HepG2 (cell line): Measurements from ENCODE around the gene WASF1. TPM values are rescaled to one million over a fixed set of nuclear protein-coding genes. Genes with fewer than 3 reads are reported as not detected.

Source experiments
- ETV6 ChIP-seq: sonication (generic); formaldehyde crosslinking; conservative IDR thresholded peaks from 2 replicates; pipeline ENCODE4 v1.4.0; 2020; ENCODE audit warnings: missing genetic modification reagents
- MED1 ChIP-seq: sonication (generic); formaldehyde crosslinking; IDR thresholded peaks from 2 replicates; pipeline ENCODE4 v1.4.0; 2020; ENCODE audit warnings: missing genetic modification reagents
- MIXL1 ChIP-seq: IDR thresholded peaks from 2 replicates; pipeline ENCODE4 v1.6.1; 2016
- PHB2 ChIP-seq: fragments of 450-650 bp; IDR thresholded peaks from 2 replicates; pipeline ENCODE4 v1.6.1; 2018; ENCODE audit not compliant: partially characterized antibody
- REST ChIP-seq, 2 experiments: IDR thresholded peaks; 2 replicates each; pipeline ENCODE4 v1.6.1; 2011 to 2012; ENCODE audit warnings: low read length in 2 of 2, borderline replicate concordance in 1 of 2, low read depth in 1 of 2, mild to moderate bottlenecking in 1 of 2, moderate library complexity in 1 of 2
- TCF7L2 ChIP-seq: IDR thresholded peaks from 2 replicates; pipeline ENCODE4 v1.6.1; 2011; ENCODE audit warnings: mild to moderate bottlenecking, low read depth, low read length, moderate library complexity
- TFDP2 ChIP-seq: sonication (generic); formaldehyde crosslinking; IDR thresholded peaks from 2 replicates; pipeline ENCODE4 v1.4.0; 2020; ENCODE audit warnings: missing genetic modification reagents
- TMF1 ChIP-seq: sonication (generic); formaldehyde crosslinking; IDR thresholded peaks from 2 replicates; pipeline ENCODE4 v1.8.1; 2022; ENCODE audit warnings: low read depth, missing genetic modification reagents
- ZMAT5 ChIP-seq: sonication (generic); formaldehyde crosslinking; IDR thresholded peaks from 2 replicates; pipeline ENCODE4 v1.5.0; 2020; ENCODE audit warnings: mild to moderate bottlenecking, low read depth, missing genetic modification reagents, borderline replicate concordance
- ZNF230 ChIP-seq: sonication (generic); formaldehyde crosslinking; IDR thresholded peaks from 2 replicates; pipeline ENCODE4 v1.4.0; 2020; ENCODE audit warnings: mild to moderate bottlenecking, missing genetic modification reagents
- polyA plus RNA-seq, 8 experiments: library from polyadenylated mRNA; depleted of rRNA in 3 of 8; stranded (reverse) in 7 of 8; unstranded in 1 of 8; fragments of >200 nt; fragmentation: Illumina TruSeq in 4 of 8; extraction: Trizol in 4 of 8; gene quantifications; 2 replicates each; pipeline versions ENCODE4 v1.2.1 to v1.2.3, GENCODE V29; 2011 to 2016; ENCODE audit warnings: low read depth in 4 of 8, missing spikeins in 1 of 8, mixed read lengths in 1 of 8; ENCODE audit not compliant: insufficient read depth in 1 of 8
- total RNA-seq, 5 experiments: library from RNA; depleted of rRNA; stranded (reverse); fragments of >200 nt; fragmentation: Illumina TruSeq; extraction: Trizol; gene quantifications; 2 replicates each; pipeline ENCODE4 v1.2.3, GENCODE V29; 2016; ENCODE audit warnings: low read depth in 1 of 5
- TF ChIP-seq, protein P1 (sequence below): IDR thresholded peaks from 2 replicates; pipeline ENCODE4 v1.6.1; 2012; ENCODE audit warnings: low read depth, low read length, improper control_type of control experiment
- TF ChIP-seq, protein P2 (sequence below): sonication (generic); formaldehyde crosslinking; IDR thresholded peaks from 2 replicates; pipeline ENCODE4 v1.8.1; 2023; ENCODE audit warnings: mild to moderate bottlenecking, missing genetic modification reagents

WASF1 gene
- total and polyA plus RNA-seq, 2 of the 13 experiments (the other 11 are each of a cell fraction or from before 2014, with no cell fraction given): 8.5 to 17.3 TPM

DNA sequence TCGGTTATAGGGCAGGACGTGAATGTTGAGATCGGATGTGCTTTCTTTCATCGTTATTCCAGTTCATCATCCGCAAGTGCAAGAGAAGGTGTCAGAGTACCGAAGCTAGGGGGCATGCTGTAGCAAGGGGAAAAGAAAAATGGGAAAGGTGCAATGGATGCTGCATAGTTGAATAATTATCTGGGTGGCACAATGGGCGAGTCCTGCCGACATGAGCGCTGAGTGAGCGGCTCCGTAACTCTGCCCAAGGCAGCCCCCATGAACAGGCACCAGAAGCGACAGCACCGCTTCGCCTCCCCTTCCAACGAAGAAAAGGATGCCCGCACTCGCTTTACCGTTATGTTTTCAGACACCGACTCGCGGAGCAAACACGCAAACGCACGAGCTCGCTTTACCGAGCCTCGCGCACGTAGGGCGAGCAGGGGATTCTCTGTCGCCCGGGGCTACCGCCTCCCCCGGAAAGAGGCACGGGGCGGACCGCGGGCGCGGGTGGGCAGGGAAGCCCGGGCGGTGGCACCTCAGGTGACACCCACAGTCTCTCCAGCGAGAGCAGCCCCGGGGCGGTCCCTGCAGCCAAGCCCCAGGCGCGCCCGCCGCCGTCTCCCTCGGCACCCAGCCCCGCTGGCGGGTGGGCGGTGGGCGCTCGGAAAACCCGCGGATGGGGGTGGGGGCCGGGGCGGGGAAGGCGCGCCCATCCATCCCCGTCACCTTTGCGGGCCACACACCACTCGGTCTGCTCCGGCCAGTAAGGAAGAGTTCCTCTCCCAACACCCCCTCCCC, 654 bp downstream of the WASF1 start (continued):
- TF ChIP-seq TMF1 (CRISPR knock-in tag): no peak
- TF ChIP-seq, protein P1, sequence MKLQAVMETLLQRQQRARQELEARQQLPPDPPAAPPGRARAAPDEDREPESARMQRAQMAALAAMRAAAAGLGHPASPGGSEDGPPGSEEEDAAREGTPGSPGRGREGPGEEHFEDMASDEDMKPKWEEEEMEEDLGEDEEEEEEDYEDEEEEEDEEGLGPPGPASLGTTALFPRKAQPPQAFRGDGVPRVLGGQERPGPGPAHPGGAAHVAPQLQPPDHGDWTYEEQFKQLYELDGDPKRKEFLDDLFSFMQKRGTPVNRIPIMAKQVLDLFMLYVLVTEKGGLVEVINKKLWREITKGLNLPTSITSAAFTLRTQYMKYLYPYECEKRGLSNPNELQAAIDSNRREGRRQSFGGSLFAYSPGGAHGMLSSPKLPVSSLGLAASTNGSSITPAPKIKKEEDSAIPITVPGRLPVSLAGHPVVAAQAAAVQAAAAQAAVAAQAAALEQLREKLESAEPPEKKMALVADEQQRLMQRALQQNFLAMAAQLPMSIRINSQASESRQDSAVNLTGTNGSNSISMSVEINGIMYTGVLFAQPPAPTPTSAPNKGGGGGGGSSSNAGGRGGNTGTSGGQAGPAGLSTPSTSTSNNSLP: peak; percentile 36; the same call in 1 of the 2 replicates
- TF ChIP-seq TCF7L2: no peak
- no peak for TF ChIP-seq TFDP2 (CRISPR knock-in tag)
- TF ChIP-seq ZMAT5 (CRISPR knock-in tag): no peak
- no peak for TF ChIP-seq REST (IDR thresholded peaks at IDR 0.05; ENCODE audit: borderline replicate concordance in 1 of 2, low read depth in 1 of 2, low read length in 2 of 2)
- TF ChIP-seq, protein P2, sequence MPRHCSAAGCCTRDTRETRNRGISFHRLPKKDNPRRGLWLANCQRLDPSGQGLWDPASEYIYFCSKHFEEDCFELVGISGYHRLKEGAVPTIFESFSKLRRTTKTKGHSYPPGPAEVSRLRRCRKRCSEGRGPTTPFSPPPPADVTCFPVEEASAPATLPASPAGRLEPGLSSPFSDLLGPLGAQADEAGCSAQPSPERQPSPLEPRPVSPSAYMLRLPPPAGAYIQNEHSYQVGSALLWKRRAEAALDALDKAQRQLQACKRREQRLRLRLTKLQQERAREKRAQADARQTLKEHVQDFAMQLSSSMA (CRISPR knock-in tag): peak; percentile 38; the same call in 1 of the 2 replicates
- TF ChIP-seq MED1 (CRISPR knock-in tag): no peak
- TF ChIP-seq ETV6 (CRISPR knock-in tag): no peak
- TF ChIP-seq ZNF230 (CRISPR knock-in tag): peak; percentile 6
- no peak for TF ChIP-seq PHB2
- peak; percentile 66; the same call in 1 of the 2 replicates for TF ChIP-seq MIXL1 (CRISPR knock-in tag)
